OCI-M1 (cell line): ENCODE data around the gene ERCC8.
A peak's percentile ranks its signal among the peaks of the same experiment; 100 is the strongest.

Source experiments
- DNase-seq: peaks from one replicate; lab custom pipeline; 2025; lab: John Stamatoyannopoulos, UW

ERCC8 gene

DNA sequence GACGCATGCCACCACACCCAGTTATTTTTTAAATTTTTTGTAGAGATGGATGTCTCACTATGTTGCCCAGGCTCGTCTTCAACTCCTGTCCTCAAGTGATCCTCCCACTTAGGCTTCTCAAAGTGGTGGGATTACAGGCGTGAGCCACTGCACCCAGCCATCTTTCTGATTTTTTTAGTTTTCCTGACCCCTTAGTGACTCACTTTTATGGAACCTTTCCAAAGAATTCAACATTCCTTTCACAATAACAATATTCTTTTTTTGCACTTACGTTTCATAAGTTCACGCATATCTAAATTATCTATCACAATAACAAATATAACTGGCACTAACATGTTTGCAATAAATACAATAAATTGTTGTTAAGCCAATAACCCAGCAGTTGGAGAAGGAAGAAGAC is 109.3 kb downstream of the ERCC8 start:
- no peak for DNase-seq

DNA sequence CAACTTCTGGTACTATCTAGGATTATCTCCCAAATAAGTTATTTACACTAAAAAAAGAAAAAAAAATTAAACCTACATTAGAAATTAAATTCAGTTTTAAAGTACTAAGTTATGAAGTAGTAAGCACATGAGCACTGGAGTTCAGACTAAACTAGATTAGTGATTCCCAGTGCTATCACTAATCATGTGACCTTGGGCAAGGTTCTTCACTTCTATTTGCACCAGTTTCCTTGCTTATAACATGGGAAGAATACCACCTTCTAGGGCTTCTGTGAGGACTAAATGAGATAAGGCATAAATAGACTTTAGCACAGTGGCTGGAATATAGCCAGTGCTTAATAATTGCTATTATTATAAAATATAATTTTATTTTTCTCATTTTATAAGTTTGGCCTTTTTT is 111.3 kb downstream of the ERCC8 start:
- no peak for DNase-seq

GRCh38 chr5:60830581-60831127 is 114.2 kb downstream of the ERCC8 start:
- no peak for DNase-seq

- DNase-seq = peak; percentile 47
Measured at GRCh38 chr5:60829490-60830266, 115.2 kb downstream of the ERCC8 start.

- DNase-seq = no peak
Measured at GRCh38 chr5:60827201-60827600, 117.7 kb downstream of the ERCC8 start.

DNA sequence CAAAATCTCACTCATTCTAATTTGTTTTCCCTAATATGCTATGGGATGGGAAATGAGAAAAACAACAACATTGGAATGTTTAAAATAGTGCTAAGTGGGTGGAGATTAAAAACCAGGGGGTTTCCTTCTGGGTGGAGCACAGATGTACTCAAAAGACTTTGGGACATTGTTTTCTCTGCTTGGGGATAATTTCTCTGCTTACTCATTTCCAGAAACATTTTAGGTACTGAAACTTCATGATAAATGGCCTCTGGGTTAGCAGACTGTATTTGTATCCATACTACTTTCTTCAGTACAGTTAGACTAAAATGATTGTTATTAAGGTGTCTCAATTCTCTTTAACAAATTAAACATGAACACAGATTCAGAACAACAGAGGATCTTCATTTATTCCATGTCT is 118.2 kb downstream of the ERCC8 start:
- DNase-seq = no peak
